ENCODE results near the gene CWH43.
A peak's percentile ranks its signal among the peaks of the same experiment; 100 is the strongest.
"Not testable (repeated sequence)": the region's sequence is repeated elsewhere in the genome, so short reads cannot be mapped to it uniquely, and the experiment has no call there.

The CWH43 gene

GRCh38 chr4:48991357-48991756 is 5.3 kb downstream of the CWH43 start:
- H3K4me3 Mint-ChIP-seq = no peak overlapping the region
- no peaks in the 10 kb centered on the region for H3K36me3 Mint-ChIP-seq
- CTCF ChIA-PET = no interaction called here
- H3K4me1 Mint-ChIP-seq = no peaks in the 10 kb centered on the region
- H3K27ac Mint-ChIP-seq = no peak overlapping the region
- H3K9me3 Mint-ChIP-seq = no peaks in the 10 kb centered on the region
- H3K27me3 Mint-ChIP-seq = peaks cover 52% of the 10 kb centered on the region
- DNase-seq = no peak

DNA sequence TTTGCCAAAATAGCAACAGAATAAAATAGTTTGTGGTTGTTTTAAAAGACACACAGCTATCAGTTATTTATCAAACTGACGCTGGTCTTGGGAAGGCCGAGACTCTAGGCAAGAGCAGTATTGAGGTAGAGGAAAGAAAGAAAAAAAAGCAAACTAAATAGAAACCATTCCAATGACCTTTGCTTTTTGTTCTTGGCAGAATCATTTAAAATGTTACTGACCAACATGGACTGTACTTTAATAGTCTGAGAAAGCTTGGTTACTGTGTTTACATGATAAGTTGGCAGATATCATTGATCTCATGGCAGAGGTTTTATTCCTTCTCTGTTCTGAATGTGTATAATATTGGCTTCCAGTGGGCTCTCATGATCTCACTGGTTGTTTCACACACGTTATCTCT is 11.9 kb downstream of the CWH43 start:
- Mint-ChIP-seq H3K4me3 (no peak overlapping the region), H3K27ac (no peak overlapping the region), H3K4me1 (no peaks in the 10 kb centered on the region), H3K27me3 (peaks cover 24% of the 10 kb centered on the region), H3K36me3 (no peaks in the 10 kb centered on the region), H3K9me3 (no peaks in the 10 kb centered on the region)
- DNase-seq = no peak
- CTCF ChIA-PET = no interaction called here

DNA sequence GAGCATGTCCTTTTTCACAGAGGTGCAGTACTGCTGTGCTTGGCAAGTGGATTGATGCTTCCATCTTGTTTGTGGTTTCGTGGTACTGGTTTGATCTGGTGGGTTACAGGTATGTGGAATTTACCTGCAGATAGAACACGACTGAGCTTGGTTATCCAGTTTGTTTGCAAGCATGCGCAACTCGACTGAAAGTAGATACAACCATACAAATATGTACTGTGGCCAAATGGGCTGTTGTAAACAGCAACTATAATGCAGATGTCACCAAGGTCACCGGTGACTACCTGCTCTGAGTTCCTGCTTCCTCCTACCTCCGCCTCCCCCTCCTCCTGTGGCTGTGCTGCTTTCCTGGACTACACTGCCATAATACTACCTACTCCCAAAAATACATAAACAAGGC is 12.4 kb downstream of the CWH43 start:
- Mint-ChIP-seq H3K27me3 (peaks cover 20% of the 10 kb centered on the region), H3K4me3 (no peak overlapping the region), H3K36me3 (no peaks in the 10 kb centered on the region), H3K27ac (no peak overlapping the region), H3K9me3 (no peaks in the 10 kb centered on the region), H3K4me1 (no peaks in the 10 kb centered on the region)
- no peak for DNase-seq
- CTCF ChIA-PET = no interaction called here

- DNase-seq = no peak
- no peak overlapping the region for H3K27ac Mint-ChIP-seq
- H3K4me1 Mint-ChIP-seq = no peaks in the 10 kb centered on the region
- no peaks in the 10 kb centered on the region for H3K36me3 Mint-ChIP-seq
- H3K4me3 Mint-ChIP-seq = no peak overlapping the region
- CTCF ChIA-PET = no interaction called here
- no peaks in the 10 kb centered on the region for H3K9me3 Mint-ChIP-seq
- H3K27me3 Mint-ChIP-seq = peaks cover 3% of the 10 kb centered on the region
These were observed 14.7 kb downstream of the CWH43 start for GRCh38 chr4:49000806-49001205.

DNA sequence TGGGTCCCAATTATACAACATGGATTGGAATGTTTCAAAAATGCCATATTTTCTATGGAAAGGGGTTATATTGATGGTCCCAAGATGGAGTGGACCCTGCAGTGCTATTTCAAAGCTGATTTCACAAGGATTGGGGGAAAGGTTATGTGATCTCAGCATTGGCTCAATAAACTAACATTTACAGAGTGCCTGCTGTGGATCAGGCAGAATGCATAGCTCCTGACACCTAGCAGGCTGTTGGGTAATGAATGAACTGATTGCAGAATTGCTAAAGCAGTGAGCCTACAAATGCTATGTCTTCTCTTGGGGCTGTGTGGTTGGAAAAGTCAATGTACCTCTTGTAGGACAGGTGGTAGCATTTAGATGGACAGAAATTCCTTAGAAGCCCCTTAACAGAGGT is 16.9 kb downstream of the CWH43 start:
- Mint-ChIP-seq H3K27ac (no peak overlapping the region), H3K27me3 (no peaks in the 10 kb centered on the region), H3K4me1 (no peaks in the 10 kb centered on the region), H3K4me3 (no peak overlapping the region), H3K36me3 (no peaks in the 10 kb centered on the region), H3K9me3 (no peaks in the 10 kb centered on the region)
- CTCF ChIA-PET = no interaction called here
- DNase-seq = no peak

DNA sequence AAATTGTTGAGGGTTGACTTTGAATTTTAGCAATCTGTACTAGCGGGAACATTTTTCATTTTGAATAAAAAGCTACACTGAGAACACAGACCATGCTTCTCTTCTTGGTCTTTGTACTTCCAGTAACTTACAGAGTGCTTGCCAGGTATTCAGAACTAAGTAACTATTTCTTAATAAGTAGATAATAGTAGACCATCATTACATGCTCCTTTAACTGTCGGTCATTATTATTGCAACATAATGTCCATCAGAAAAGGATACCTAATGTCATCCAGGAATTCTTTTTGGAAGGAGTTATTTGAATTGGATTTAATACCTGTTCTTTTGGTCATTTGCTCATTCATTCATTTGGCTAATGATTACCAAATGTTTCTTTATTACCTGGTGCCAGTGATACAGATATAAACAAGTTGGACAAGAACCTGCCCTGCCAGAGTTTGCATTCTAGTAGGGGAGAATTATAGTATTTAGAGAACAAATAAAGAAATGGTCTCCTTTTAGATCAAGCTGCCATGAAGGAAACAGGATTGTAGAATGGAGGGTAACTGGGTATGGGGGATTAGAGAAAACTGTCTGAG is 32.7 kb downstream of the CWH43 start:
- no peak overlapping the region for H3K4me3 Mint-ChIP-seq
- CTCF ChIA-PET = no interaction called here
- H3K36me3 Mint-ChIP-seq = no peaks in the 10 kb centered on the region
- H3K27ac Mint-ChIP-seq = no peak overlapping the region
- no peaks in the 10 kb centered on the region for H3K4me1 Mint-ChIP-seq
- peaks cover 4% of the 10 kb centered on the region for H3K27me3 Mint-ChIP-seq
- DNase-seq = no peak
- no peaks in the 10 kb centered on the region for H3K9me3 Mint-ChIP-seq

DNA sequence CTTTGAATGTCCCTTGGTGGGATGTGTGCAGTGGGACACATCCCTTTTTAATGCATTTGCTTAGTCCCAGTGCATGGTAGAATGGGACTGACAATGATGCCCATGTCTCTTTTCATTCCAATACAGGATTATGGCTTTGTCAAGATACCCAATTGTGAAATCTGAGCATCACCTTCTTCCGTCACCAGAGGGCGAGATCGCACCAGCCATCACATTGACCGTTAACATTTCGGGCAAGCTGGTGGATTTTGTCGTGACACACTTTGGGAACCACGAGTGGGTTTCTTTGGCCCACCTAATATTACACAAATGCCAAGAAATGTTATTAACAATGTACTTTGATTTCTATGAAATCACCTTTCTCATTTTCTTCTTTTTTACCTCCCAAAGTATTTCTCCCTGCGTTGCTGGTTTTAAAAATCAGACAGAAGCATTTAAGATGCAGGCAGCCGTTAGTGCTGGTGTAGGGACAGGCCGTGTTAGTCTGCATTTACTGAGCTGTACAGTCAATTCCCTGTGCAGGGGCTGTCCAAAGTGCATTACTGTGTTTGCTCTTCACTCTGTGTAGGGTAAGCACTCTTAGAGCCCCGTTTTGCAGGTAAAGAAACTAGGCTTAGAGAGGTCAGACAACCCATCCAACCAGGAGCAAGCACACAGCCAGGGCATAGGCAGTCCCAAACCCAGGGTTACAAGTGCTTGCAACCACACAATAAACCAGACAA is 46.5 kb downstream of the CWH43 start:
- DNase-seq = peak; percentile 27
- no peaks in the 10 kb centered on the region for H3K4me1 Mint-ChIP-seq
- H3K4me3 Mint-ChIP-seq = no peak overlapping the region
- CTCF ChIA-PET = no interaction called here
- H3K9me3 Mint-ChIP-seq = no peaks in the 10 kb centered on the region
- H3K27ac Mint-ChIP-seq = no peak overlapping the region
- peaks cover 9% of the 10 kb centered on the region for H3K27me3 Mint-ChIP-seq
- no peaks in the 10 kb centered on the region for H3K36me3 Mint-ChIP-seq

DNA sequence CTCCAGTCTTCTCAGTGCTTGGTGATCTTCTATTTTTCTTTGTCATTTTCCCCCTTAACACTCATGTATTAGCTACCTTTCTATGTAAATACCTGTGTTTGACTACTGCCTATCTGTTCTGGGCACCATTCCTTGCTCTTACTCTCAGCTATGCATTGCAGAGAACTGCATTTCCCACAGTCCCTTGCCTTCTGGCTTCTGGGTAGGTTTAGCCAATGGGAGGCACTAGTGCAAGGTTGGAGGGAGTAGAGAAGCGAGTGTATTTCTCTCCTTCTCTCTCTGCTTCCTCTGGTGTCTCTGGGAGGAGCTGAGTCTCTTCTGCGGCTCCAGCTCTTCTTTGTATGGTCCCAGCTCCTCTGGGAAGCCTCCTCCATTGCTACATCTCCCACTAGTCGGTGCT is 50.5 kb downstream of the CWH43 start:
- H3K27ac Mint-ChIP-seq = no peak overlapping the region
- no peak for DNase-seq
- peaks cover 9% of the 10 kb centered on the region for H3K27me3 Mint-ChIP-seq
- H3K4me3 Mint-ChIP-seq = no peak overlapping the region
- no peaks in the 10 kb centered on the region for H3K36me3 Mint-ChIP-seq
- H3K9me3 Mint-ChIP-seq = no peaks in the 10 kb centered on the region
- H3K4me1 Mint-ChIP-seq = no peaks in the 10 kb centered on the region
- CTCF ChIA-PET = no interaction called here

DNA sequence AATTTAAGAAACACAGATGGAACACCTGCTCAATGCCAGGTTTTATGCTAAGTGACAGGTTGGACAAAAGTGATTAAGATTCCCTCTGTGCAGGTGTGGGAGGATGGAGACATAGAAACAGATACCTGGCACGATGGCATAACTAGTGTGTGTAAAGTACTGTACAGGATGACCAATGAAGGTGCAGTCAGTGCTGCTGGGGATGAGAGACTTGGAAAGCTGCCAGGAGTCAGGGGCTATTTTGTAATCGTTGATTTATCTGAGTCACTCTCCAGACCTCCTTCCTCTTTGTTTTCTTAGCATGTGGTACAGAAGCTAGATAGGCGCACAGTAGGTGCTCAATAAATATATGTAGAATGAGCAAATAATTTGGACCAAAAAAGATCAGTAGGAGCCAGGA is 58.2 kb downstream of the CWH43 start:
- H3K27ac Mint-ChIP-seq = no peak overlapping the region
- CTCF ChIA-PET = no interaction called here
- no peaks in the 10 kb centered on the region for H3K27me3 Mint-ChIP-seq
- no peaks in the 10 kb centered on the region for H3K9me3 Mint-ChIP-seq
- H3K4me1 Mint-ChIP-seq = no peaks in the 10 kb centered on the region
- DNase-seq = no peak
- H3K4me3 Mint-ChIP-seq = no peak overlapping the region
- no peaks in the 10 kb centered on the region for H3K36me3 Mint-ChIP-seq

DNA sequence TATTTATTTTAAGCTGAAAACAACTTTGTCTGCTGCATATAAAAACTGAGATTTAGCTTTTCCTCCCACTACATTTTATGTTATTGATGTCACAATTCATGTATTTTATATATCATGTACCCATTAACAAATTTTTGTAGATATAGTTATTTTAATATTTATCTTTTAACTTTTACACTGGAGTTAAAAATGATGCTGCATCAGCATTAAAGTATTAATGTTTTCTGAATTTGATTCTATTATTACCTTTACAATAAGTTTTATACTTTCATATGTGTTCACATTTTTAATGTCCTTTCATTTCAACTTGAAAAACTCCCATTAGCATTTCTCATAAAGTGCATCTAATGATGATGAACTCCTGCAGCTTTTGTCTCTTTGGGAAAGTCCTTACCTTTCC is 72.2 kb downstream of the CWH43 start:
- H3K9me3 Mint-ChIP-seq = peaks cover 11% of the 10 kb centered on the region
- H3K27ac Mint-ChIP-seq = no peak overlapping the region
- no peaks in the 10 kb centered on the region for H3K27me3 Mint-ChIP-seq
- H3K36me3 Mint-ChIP-seq = no peaks in the 10 kb centered on the region
- no peaks in the 10 kb centered on the region for H3K4me1 Mint-ChIP-seq
- no peak for DNase-seq
- no peak overlapping the region for H3K4me3 Mint-ChIP-seq
- CTCF ChIA-PET = no interaction called here

DNA sequence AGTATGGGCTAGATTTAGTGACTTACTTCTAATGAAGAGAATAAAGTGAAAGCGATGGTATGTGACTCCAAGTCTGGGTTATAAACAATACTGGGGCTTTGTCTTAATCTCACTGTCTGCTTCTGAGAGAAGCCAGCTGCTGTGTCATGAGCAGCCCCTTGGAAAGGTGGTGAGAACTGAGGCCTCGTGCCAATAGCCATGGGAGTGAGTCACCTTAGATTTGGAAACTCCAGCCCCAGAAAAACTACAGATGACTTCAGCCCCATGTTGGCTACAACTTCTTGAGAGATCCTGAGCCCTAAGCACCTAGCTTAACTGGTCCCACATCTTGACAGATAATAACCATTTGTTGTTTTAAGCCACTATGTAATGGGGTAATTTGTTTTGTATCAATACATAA is 77.6 kb downstream of the CWH43 start:
- Mint-ChIP-seq H3K27me3 (no peaks in the 10 kb centered on the region), H3K27ac (no peak overlapping the region), H3K36me3 (no peaks in the 10 kb centered on the region), H3K4me3 (no peak overlapping the region), H3K9me3 (peaks cover 5% of the 10 kb centered on the region), H3K4me1 (no peaks in the 10 kb centered on the region)
- CTCF ChIA-PET = no interaction called here
- DNase-seq = no peak

DNA sequence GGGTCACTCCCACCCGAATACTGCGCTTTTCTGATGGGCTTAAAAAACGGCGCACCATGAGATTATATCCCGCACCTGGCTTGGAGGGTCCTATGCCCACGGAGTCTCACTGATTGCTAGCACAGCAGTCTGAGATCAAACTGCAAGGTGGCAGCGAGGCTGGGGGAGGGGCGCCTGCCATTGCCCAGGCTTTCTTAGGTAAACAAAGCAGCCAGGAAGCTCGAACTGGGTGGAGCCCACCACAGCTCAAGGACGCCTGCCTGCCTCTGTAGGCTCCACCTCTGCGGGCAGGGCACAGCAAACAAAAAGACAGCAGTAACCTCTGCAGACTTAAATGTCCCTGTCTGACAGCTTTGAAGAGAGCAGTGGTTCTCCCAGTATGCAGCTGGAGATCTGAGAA is 86.1 kb downstream of the CWH43 start:
- CTCF ChIA-PET = not testable (repeated sequence)

GRCh38 chr4:49091883-49092282 is 105.8 kb downstream of the CWH43 start:
- H3K27ac Mint-ChIP-seq, H3K4me3 Mint-ChIP-seq, H3K4me1 Mint-ChIP-seq, DNase-seq, CTCF ChIA-PET, H3K27me3 Mint-ChIP-seq: not testable (repeated sequence)
- H3K36me3 Mint-ChIP-seq = peaks cover 25% of the 10 kb centered on the region
- H3K9me3 Mint-ChIP-seq = peaks cover 32% of the 10 kb centered on the region

More for the DNA sequence above, 86.1 kb downstream of the CWH43 start:
- not testable (repeated sequence) for H3K4me1 Mint-ChIP-seq, H3K9me3 Mint-ChIP-seq, H3K27ac Mint-ChIP-seq, H3K36me3 Mint-ChIP-seq, DNase-seq, H3K27me3 Mint-ChIP-seq, H3K4me3 Mint-ChIP-seq

DNA sequence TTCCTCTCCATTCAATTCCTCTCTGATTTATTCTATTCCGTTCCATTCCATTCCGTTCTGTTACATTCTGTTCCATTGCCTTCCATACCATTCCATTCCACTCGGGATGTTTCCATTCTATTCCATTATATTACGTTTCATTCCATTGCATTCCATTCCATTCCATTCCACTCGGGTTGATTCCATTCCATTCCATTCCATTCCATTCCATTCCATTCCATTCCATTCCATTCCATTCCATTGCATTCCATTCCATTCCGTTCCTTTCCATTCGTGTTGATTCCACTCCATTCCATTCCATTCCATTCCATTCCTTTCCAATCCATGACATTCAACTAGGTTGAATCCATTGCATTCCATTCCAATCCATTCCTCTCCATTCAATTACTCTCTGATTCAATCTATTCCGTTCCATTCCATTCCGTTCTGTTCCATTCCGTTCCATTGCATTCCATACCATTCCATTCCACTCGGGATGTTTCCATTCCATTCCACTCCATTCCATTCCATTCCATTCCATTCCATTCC is 106.6 kb downstream of the CWH43 start:
- DNase-seq, H3K4me1 Mint-ChIP-seq, H3K27ac Mint-ChIP-seq, H3K27me3 Mint-ChIP-seq, H3K4me3 Mint-ChIP-seq, CTCF ChIA-PET: not testable (repeated sequence)
- H3K36me3 Mint-ChIP-seq = peaks cover 31% of the 10 kb centered on the region
- peaks cover 40% of the 10 kb centered on the region for H3K9me3 Mint-ChIP-seq

GRCh38 chr4:49096215-49096614 is 110.1 kb downstream of the CWH43 start:
- H3K4me3 Mint-ChIP-seq, H3K27ac Mint-ChIP-seq, H3K27me3 Mint-ChIP-seq, DNase-seq, CTCF ChIA-PET, H3K4me1 Mint-ChIP-seq: not testable (repeated sequence)
- Mint-ChIP-seq H3K9me3 (peaks cover 64% of the 10 kb centered on the region), H3K36me3 (peaks cover 54% of the 10 kb centered on the region)

All from activated naive CD4-positive, alpha-beta T cell treated with anti-CD3 and anti-CD28 coated beads, Interleukin-2, amount 10 ng/mL, durations not matched to agents 7 days and 5 days (primary cell).